Mucosa of rectum (tissue), 2 donors: ENCODE data around the gene DCAF11.

ENCODE experiments used
- H3K27ac ChIP-seq, 2 donors: one replicate each; pipeline ENCODE4 v1.7.0; 2013; ENCODE audit warnings: inconsistent platforms in 2 of 2, low read depth in 2 of 2, low read length in 2 of 2
- H3K27me3 ChIP-seq, 2 donors: one replicate each; pipeline ENCODE4 v1.7.0; 2013; ENCODE audit warnings: low read length in 2 of 2; ENCODE audit not compliant: control insufficient read depth in 2 of 2, insufficient read depth in 2 of 2
- H3K36me3 ChIP-seq, 2 donors: one replicate each; pipeline ENCODE4 v1.7.0; 2013; ENCODE audit warnings: low read length in 2 of 2; ENCODE audit not compliant: control insufficient read depth in 2 of 2, insufficient read depth in 2 of 2
- H3K4me1 ChIP-seq, 2 donors: one replicate each; pipeline ENCODE4 v1.7.0; 2013; ENCODE audit warnings: low read length in 2 of 2, mild to moderate bottlenecking in 1 of 2; ENCODE audit not compliant: control insufficient read depth in 2 of 2, insufficient read depth in 2 of 2
- H3K4me3 ChIP-seq, 2 donors: one replicate each; pipeline ENCODE4 v1.7.0; 2013; ENCODE audit warnings: low read length in 2 of 2
- H3K9ac ChIP-seq, 2 donors: one replicate each; pipeline ENCODE4 v1.7.0; 2013; ENCODE audit warnings: low read length in 2 of 2, low read depth in 1 of 2, mild to moderate bottlenecking in 1 of 2
- H3K9me3 ChIP-seq, 2 donors: one replicate each; pipeline ENCODE4 v1.7.0; 2013; ENCODE audit warnings: low read length in 2 of 2; ENCODE audit not compliant: control insufficient read depth in 2 of 2
- donor health status: healthy.
- donor health status: Normal muscosa, but diverticular disease.

DCAF11 gene

DNA sequence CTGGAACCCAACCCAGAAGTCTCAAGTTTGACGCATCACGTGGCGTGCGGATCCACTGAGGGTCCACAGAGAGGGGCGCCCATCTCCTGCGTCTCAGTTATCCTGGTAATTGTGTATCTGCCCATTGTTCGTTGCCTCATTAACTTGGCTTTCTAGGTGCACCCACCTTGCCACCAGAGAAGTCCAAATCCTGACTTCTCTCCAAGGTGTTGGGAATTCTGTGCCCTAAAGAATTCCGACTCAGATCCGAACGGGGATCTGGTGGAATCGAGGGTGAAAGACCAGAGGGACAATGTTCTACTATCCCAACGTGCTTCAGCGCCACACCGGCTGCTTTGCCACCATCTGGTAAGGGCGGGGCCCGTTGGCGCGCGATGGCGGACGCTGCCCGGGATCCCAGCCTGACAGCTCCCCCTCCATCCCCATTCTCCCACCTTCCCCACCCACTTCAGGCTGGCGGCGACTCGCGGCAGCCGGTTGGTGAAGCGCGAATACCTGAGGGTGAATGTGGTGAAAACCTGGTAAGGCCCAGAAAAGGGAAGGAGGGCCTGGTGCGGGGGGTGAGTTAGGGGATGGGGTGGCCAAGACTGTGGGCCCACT, 57.8 kb downstream of the DCAF11 start:
- Histone ChIP-seq H3K27me3 (no peaks in the 10 kb centered on the region), H3K9ac (no peak overlapping the region), H3K4me1 (no peaks in the 10 kb centered on the region), H3K4me3 (peak overlapping the region; percentile 6 to 44), H3K36me3 (peaks cover 13 to 27% of the 10 kb centered on the region in 2 donors), H3K9me3 (no peaks in the 10 kb centered on the region), H3K27ac (no peak overlapping the region)

DNA sequence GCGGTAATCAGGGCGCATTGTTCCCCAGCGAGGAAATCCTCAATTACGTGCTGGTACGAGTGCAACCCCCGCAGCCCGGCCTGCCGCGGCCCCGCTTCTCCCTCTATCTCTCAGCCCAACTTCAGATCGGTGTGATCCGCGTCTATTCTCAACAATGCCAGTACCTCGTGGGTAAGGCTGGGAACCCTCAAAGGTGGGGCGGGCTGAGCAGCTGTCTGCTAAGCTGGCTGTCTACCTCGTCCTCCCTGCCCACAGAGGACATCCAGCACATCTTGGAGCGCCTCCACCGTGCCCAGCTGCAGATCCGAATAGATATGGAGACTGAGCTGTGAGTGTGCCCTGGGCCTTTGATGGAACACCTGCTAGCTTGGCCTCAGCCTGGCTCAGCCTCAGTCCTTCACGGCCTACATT, 58.3 kb downstream of the DCAF11 start:
- H3K36me3 ChIP-seq, result peaks cover 9 to 28% of the 10 kb centered on the region in 2 donors
- no peak overlapping the region for H3K4me3 ChIP-seq
- H3K27me3 ChIP-seq, result no peaks in the 10 kb centered on the region
- no peaks in the 10 kb centered on the region for H3K4me1 ChIP-seq
- H3K9ac ChIP-seq, result no peak overlapping the region
- no peak overlapping the region for H3K27ac ChIP-seq
- H3K9me3 ChIP-seq, result no peaks in the 10 kb centered on the region
